ENCODE data around the gene CCDC18.
"Not testable (repeated sequence)": the region's sequence is repeated elsewhere in the genome, so short reads cannot be mapped to it uniquely, and the experiment has no call there.

CCDC18 gene

GRCh38 chr1:93239863-93240262 lies 59.3 kb downstream of the CCDC18 start:
- DNase-seq = no peak

GRCh38 chr1:93243233-93243632 lies 62.7 kb downstream of the CCDC18 start:
- DNase-seq = not testable (repeated sequence)

GRCh38 chr1:93244298-93245069 lies 64.0 kb downstream of the CCDC18 start:
- DNase-seq = no peak

GRCh38 chr1:93251966-93252365 lies 71.4 kb downstream of the CCDC18 start:
- DNase-seq = no peak

- no peak for DNase-seq
Observed at GRCh38 chr1:93252598-93252997, 72.1 kb downstream of the CCDC18 start.

- DNase-seq = peak; percentile 23
Observed at GRCh38 chr1:93253516-93253915, 73.0 kb downstream of the CCDC18 start.

- DNase-seq = no peak
Observed at GRCh38 chr1:93255222-93256079, 74.9 kb downstream of the CCDC18 start.

GRCh38 chr1:93256433-93256832 lies 75.9 kb downstream of the CCDC18 start:
- no peak for DNase-seq

- no peak for DNase-seq
Observed at GRCh38 chr1:93257889-93258288, 77.4 kb downstream of the CCDC18 start.

- not testable (repeated sequence) for DNase-seq
Observed at GRCh38 chr1:93260726-93261125, 80.2 kb downstream of the CCDC18 start.

- no peak for DNase-seq
Observed at GRCh38 chr1:93262645-93263044, 82.1 kb downstream of the CCDC18 start.

GRCh38 chr1:93268888-93269287 lies 88.4 kb downstream of the CCDC18 start:
- not testable (repeated sequence) for DNase-seq

GRCh38 chr1:93275262-93275633 lies 94.7 kb downstream of the CCDC18 start:
- DNase-seq = not testable (repeated sequence)

GRCh38 chr1:93275634-93276295 lies 95.2 kb downstream of the CCDC18 start:
- no peak for DNase-seq

GRCh38 chr1:93277530-93277929 lies 97.0 kb downstream of the CCDC18 start:
- not testable (repeated sequence) for DNase-seq

GRCh38 chr1:93283496-93283895 lies 103.0 kb downstream of the CCDC18 start:
- no peak for DNase-seq

GRCh38 chr1:93288558-93288957 lies 108.0 kb downstream of the CCDC18 start:
- DNase-seq = no peak

GRCh38 chr1:93296555-93297154 lies 116.1 kb downstream of the CCDC18 start:
- DNase-seq = no peak

GRCh38 chr1:93301131-93301530 lies 120.6 kb downstream of the CCDC18 start:
- no peak for DNase-seq

- DNase-seq = no peak
Observed at GRCh38 chr1:93302078-93302477, 121.6 kb downstream of the CCDC18 start.

GRCh38 chr1:93304716-93305138 lies 124.2 kb downstream of the CCDC18 start:
- DNase-seq = peak; percentile 60

GRCh38 chr1:93306920-93307319 lies 126.4 kb downstream of the CCDC18 start:
- DNase-seq = no peak

- no peak for DNase-seq
Observed at GRCh38 chr1:93313026-93313425, 132.5 kb downstream of the CCDC18 start.

Measured in NCI-H1092 treated with DMSO at 0.1 percent for 48 hours (cell line).